ENCODE measurements around the gene CRIM1. TPM values are rescaled to one million over a fixed set of nuclear protein-coding genes. Genes with fewer than 3 reads are reported as not detected.
"Not testable (repeated sequence)": the region's sequence is repeated elsewhere in the genome, so short reads cannot be mapped to it uniquely, and the experiment has no call there.

CRIM1 gene
- polyA plus RNA-seq, 3 donors: 80.0 to 88.5 (median 84.1) TPM

DNA sequence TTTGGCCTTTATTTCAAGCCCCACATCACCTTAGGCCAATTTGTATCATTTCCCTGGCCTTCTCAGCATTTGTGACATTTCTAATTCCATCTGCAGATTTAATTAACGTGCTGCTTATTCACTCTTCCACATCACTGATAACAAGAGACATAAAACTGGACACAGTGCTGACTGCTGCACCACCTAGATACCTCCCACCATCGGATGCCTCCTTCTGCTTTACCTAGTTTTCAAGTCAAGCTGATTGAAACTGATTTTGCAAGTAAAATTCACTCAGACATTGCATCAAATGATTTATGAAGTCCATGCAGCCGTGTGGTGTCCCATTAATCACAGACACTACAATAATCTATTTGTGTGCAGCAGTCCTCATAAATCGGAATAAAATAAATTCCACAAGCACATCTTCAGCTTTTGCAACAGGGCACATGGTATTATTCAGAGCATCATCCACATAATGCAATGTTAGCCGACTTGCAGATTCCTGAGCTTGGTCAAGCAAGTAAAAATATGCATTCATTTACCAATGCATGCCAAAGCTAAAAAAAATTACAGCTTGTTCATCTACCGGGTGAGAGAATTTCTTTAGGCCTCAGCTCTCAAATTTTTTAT lies 15.9 kb upstream of the CRIM1 start:
- DNase-seq: no peak

DNA sequence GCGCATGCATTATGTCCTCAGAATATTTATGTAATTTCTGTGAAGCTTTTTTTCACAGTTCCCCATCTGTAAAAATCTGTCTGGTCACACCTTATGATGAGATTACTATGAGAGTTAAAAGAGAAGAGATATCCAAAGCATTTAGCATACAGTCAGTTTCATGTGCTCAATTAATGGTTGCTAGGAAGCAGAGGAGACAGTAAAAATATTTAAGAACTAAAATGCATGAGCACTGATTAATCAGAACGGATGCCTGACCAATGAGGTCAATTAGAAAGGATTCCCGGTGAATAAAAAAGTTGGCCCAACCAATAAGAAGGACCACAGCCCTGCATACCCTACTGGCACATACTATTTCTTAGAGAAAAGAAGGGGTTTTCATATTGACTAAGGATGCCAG lies 12.0 kb upstream of the CRIM1 start:
- DNase-seq: no peak

DNA sequence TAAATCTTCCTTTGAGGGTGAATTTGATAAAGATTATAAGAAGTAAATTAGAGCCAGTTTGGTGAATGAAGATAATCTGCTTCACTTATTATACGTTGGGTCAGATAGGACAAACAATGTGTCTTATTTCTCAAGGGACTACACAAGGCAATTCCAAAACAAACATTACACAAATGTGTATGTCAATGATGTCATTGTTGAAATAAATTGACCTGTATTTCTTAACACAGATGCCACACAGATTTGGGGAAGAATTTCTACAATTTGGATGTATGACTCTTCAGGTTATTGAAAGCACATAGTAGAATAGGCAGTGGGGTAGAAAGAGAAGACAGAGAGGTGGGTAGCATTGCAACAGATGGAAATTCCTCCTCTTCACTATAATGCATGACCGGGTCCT lies 6.9 kb upstream of the CRIM1 start:
- DNase-seq: no peak

DNA sequence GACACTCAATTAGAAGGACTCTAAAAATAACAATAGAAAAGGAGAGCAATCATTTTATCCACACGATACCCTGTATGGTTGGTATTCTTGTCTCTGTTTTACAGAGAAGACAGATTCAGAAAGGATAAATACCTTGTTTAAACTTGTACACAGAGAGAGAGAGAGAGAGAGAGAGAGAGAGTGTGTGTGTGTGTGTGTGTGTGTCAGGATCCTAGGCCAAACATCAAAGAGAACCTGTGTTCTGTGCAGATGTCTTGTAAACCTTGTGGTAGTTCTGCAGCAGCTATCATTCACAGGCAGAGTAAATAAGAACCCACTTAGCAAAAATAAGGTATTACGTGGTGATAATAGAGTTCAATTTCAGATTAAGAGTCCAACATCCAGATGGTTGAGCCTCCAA lies 4.3 kb upstream of the CRIM1 start:
- no peak for DNase-seq

DNA sequence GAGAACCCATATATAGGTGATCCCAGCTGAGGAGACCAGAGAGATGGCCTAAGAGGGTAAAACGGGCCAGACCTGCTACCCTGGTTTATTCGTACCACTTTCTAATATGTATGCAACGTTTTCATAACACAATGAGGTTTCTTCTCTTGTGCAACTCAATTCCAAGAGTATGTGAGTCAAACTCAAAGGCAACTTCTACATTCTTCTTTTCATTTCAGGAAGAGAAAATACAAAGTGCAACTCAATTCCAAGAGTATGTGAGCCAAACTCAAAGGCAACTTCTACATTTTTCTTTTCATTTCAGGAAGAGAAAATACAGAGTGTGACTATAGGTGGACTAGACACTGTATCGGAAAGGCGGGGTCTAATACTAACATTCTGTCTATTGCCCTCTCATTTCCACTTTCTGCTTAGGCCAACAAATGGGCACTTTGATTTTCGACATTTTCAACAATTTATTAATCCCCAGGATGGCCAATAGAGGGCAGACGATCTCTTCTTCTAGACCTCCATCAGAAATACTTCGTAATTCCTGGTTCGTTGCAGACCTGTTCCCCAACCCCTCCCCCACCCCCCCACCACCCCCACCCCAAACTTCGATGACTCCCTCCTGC lies 3.7 kb upstream of the CRIM1 start:
- no peak for DNase-seq

DNA sequence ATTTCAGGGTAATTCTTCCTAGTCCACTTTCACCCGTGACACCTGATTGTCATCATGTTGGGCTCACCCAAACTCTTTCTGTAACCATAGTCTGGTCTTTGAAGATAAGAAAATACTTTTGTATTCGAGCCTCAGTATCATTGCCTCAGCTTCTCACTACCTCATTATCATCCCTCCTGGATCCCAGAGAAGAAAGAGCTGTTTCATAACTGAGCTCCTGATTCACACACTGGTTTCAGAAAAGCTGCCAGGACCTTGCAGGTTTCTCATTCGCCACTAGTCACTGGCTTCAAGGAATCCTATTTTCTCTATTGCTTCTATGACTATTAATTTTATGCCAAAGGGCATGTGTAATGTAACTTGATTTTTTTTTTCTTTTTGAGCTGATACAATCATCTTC lies 2.9 kb upstream of the CRIM1 start:
- DNase-seq: no peak

DNA sequence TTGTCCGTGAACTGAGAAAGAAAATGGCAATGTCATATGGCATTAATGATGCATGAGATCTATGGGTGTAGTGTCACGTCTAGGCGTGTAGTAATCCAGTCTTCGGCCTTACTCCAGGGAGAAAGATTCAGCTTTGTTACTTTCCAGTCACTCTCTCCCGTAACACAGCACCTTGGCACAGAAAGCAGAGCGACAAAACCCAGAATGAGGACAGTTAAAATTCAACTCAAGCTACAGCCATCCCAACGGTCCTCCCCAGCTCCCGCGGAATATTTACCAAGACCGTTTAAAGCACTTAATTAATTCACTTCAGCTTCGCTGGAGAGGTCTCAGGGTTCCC lies 797 bp upstream of the CRIM1 start:
- DNase-seq: no peak

DNA sequence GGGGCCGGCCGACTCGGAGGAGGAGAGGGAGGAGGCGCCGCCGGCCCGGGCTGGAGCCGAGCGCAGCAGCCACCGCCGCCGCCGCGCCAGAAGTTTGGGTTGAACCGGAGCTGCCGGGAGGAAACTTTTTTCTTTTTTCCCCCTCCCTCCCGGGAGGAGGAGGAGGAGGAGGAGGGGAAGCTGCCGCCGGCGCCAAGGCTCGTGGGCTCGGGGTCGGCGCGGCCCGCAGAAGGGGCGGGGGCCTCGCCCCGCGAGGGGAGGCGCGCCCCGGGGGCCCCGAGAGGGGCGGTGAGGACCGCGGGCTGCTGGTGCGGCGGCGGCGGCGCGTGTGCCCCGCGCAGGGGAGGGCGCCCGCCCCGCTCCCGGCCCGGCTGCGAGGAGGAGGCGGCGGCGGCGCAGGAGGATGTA lies 316 bp downstream of the CRIM1 start:
- no peak for DNase-seq

DNA sequence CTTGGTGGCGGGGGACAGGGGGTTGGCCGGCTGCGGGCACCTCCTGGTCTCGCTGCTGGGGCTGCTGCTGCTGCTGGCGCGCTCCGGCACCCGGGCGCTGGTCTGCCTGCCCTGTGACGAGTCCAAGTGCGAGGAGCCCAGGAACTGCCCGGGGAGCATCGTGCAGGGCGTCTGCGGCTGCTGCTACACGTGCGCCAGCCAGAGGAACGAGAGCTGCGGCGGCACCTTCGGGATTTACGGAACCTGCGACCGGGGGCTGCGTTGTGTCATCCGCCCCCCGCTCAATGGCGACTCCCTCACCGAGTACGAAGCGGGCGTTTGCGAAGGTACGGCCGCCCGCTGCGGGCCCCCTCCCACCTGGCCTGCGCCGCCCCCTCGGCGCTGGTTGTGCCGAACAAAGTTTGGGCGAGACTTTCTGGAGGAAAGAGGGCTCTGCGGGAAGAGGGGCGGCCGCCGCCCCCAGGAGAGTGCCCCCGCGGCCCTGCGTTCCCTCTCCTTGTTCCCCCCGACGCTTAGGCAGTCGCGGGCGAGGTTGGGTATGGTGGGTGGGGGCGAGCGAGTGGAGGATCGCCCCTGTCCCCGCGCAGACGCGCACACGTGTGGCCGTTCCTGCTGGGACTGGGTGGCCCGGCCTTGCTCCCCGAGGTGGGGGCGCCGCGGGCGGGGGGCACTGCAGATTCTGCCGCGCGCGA lies 866 bp downstream of the CRIM1 start:
- peak; percentile 44 for DNase-seq

DNA sequence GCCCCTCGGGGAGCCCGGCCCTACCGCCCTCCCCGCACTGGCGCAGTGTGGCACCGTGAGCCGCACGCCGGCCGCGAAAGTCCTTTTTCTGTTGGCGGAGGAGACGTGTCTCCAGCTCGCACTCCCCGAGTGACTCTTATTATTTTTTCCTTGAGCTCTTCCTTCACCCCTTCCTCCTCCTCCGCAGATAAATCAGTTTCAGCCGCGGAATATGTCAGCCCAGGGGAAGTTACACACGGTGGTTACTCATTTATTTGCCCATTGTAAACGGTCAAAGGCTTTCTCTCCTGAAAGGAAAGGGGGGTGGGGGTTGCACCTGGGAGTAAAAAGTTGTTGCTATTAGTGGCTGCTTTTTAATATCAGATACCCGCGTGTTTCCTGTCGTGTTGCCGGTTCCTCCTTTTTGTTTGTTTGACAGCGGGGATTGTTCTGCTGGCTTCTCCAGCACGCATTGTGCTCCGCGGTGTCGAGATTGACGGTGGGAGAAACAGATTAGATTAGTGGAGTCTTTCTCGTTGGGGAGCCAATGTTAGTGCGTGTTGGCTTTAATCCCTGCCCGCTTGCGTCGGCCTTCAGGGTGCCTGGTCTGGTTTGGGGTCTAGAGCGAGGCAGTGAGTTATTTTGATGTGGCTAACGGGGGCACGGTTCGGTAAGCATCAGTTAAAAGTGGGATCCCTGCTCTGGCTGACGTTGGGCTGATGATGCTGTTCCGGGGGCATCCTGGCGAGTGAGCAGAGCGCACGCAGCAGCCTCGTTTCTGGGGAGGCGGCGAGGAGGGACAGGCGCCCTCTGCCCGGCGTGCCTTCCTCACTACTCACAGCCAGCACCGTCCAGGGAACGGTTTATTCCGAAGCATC lies 1.6 kb downstream of the CRIM1 start:
- peak; percentile 43 for DNase-seq

DNA sequence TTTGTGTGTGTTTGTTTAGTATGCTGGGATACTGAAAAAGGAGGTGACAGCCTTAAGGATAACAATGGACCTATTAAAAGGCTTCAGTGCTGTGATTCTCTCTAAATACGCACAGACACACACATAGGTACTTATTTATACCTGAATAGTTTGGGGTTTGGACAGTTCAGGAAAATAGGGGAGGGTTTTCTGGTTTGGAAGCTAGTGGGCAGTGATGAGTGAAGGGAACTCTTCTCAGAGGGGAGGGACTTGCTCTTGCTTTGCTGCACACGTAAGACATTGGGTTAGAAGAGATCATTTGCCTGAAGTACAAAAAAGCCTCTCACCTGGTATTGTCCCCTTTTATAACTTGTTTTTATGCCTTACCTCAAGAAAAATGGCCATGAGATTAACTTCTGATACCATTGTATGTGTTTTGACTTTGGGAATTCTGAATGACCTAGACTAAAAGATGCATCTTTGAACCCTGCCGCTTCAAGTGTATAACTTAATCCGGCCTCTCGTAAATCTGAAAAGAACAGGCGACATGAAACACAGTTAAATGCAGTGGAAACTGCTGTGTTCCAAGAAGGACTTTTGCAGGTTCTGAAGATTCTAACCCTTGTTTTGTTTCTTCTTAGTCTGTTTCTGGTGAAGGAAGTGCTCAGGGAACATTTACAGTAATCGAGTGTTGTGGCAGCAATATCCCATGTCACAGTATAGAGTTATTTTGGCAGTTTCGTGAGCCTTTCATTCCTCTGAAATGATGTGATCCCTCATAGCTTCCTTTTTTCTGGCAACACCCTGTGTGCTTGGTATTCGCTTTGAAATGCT lies 2.5 kb downstream of the CRIM1 start:
- DNase-seq: peak; percentile 56

DNA sequence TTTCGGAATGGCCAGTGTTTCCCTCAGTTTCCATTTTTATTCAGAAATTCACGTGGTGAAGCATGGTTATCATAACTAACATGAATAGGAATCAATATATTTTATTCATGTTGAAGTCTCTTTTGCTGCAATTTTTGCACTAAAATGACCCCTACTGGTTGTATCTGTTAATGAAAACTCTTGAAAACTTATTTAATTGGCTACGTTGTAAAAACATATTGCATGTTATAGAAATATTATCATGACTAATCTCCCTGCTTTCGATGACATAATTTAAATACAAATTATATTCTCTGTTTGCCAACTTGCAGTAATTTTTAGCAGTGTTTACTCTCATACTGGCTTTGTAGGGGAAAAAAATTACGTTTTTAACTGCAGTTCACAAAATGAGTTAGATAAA lies 3.5 kb downstream of the CRIM1 start:
- no peak for DNase-seq

DNA sequence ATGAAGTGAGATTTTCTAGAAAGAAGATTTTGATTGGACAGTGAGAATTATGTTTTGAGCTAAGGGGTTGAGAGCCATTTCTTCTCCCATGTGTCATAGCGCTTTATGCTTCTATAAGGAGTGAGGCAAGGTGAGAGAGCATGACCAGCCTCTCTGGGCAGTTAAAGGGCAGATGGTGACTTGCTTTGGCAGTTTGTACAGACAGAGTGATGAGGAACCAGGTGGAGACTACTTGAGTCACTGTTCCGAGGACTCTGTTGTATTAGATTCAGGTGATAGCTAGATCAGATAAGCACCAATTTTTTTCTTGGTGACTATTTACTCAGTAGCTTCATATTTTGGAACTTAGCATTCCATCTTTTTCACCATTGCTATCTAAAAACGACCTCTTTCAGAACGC lies 4.5 kb downstream of the CRIM1 start:
- no peak for DNase-seq

DNA sequence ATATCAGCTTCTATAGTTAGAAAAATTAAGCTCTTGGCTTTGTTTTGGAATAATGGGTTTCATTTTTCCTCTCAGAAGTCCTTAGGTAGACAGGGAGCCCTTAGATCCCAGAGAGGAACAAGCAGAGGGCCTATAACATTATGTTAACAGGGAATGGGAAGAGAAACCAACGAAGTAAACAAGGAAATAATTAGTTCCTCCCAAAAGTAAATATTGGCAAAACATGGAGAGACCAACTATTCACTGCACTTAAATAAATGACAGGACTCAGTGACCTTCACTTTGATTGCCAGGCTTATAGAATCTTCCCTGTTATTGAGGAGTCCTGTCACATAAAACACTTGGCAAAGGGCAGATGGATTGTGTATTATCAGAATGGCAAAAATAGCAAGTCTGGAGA lies 5.3 kb downstream of the CRIM1 start:
- DNase-seq: no peak

DNA sequence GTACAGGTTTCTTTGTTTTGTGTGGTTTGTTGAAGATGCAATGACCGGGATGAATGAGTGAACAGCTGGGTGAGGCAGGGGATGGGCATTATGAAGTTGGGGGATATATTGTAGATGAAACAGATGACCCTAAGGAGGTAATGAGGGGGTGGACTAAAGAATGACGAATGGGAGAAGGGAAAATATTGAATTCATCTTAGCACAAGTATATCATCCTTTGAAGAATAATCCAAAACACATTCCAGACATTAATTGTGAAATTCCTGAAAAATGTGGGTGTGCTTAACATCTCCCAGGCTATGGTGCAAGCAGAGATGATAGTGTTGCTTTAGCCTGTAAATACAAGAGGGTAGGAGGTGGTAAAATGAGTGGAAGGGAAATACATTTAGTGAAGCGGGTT lies 5.8 kb downstream of the CRIM1 start:
- no peak for DNase-seq

DNA sequence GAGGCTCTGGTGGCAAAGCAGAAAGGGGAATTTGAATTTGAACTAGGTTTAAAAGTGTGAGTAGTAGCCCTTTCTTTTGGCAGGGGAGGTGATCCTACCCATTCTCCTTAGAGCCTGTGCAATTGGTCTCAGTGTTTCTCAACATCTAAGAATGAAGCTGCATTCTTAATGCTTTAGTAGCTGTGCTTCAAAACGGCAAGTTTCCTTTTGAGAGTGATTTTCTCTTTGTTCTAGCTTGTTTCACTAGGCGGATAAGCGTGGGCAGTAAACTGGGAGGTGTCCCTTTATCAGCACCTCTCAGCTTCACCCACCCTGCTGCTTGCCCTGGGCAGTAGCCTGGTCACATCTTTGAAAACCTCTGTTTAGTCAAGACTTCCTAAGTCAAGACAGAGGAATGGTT lies 6.7 kb downstream of the CRIM1 start:
- no peak for DNase-seq

DNA sequence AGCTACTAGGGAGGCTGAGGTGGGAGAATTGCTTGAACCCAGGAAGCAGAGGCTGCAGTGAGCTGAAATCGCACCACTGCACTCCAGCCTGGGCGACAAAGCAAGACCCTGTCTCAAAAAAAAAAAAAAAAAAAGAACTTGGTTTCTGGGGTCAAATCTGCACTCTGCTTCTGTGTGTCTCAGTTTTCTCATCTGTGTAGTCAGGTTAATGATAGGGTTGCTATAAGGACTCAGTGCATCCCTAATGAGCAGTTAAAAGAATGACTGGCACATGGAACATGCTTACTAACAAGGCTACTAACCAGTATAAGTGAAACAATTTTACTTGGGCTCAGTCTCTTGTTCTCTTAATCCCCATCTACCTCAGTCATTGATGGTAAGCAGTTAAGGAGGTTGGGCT lies 7.5 kb downstream of the CRIM1 start:
- not testable (repeated sequence) for DNase-seq

DNA sequence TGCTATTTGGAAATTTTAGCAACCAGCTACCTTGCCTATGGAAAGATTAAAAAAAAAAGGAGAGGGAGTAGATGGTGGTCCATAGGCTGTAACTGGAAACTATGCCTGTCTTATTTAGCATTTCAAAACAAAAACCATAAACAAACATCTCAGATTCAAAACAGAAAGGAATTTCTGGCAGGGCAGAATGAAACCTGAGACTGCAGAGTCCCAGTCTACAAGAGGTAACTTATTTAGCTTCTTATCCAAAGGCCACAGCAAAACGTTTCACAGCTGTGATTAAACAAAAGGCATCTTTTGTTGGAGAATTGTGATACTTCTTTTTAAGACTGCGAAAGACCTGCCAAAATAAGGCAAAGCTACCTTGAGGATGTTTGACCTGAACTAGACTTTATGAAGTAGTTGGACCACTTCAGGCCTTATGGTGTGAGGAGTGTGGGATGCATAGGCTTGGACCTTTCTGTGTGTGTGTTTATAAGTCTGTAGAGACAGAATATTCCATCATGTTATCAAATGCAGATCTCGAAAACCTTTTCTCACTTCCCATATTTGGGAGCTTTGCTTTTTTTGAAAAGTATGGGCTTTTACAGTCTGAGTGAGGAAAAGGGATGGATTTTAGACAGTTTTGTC lies 11.0 kb downstream of the CRIM1 start:
- no peak for DNase-seq

DNA sequence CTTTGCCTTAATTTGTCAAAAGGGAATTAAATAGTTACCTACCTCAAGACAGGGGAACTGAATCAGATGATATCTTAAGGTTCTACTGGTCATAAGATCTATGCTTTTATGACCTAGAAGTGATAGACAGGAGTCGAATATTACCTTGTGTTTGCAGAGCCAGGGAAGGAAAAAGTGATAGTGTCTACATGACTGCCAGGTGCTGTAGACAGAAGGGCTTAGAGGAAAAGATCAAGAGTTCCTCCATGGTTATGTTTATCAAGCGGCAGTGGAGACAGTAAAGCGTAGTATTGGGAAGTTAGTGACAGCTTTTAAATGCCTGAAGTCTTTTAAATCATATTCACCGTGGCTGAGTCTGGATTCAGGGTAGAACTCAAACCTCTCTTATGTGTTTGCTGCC lies 11.9 kb downstream of the CRIM1 start:
- DNase-seq: no peak

DNA sequence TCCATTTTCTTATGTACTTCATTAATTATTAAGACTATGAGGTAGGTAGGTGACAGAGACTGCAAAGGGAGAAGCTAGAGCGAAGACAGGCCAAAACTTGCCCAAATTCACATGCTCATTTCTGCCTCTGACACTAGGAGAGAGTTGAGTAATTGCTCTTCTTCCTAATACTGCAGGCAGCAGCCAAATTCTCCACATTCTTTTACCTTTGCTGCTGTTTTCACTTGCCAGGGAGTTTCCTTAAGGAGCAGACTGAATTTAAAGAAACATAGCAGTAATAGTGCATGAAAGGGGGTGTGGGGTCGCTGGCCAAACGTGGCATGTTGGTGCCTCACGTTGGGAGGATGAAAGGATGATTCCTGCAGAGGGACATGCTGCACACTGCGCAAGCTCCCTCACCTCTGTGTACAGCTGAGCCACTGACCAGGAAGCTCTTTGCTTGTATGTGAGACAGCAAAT lies 12.3 kb downstream of the CRIM1 start:
- DNase-seq: no peak

DNA sequence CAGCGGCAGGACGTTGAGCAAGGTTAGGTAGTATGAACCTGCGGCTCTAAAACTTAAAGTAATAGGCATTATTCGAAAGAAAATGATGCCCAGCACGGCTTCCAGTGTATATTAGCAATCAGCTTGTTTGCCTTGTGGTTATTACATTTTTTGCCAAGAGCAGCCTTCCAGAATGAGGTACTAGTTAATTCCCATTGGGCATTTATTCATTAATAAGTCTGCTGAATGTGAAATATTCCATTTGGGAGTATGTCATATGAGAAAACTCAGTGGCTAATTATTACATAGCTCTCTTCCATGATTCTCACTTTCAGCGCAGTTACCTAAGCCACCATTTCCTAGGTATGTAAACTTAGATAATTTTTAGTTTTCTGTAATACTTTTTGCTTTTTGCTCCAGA lies 12.9 kb downstream of the CRIM1 start:
- no peak for DNase-seq

All from renal pelvis (tissue), 4 donors.